AG09319 (cell line): ENCODE measurements around the gene ST8SIA4.

Experiments
- DNase-seq: peaks from one replicate; pipeline ENCODE4 v3.0.0-alpha.2; 2010; ENCODE audit warnings: low read depth; ENCODE audit errors: extremely low read depth
- CTCF ChIP-seq: IDR thresholded peaks from 2 replicates; pipeline ENCODE4 v1.5.1; 2011; ENCODE audit warnings: low read depth, mild to moderate bottlenecking, inconsistent platforms, low read length, moderate library complexity

Gene ST8SIA4

GRCh38 chr5:100855295-100855694, 47.8 kb downstream of the ST8SIA4 start:
- TF ChIP-seq CTCF: no peak
- DNase-seq: no peak

DNA sequence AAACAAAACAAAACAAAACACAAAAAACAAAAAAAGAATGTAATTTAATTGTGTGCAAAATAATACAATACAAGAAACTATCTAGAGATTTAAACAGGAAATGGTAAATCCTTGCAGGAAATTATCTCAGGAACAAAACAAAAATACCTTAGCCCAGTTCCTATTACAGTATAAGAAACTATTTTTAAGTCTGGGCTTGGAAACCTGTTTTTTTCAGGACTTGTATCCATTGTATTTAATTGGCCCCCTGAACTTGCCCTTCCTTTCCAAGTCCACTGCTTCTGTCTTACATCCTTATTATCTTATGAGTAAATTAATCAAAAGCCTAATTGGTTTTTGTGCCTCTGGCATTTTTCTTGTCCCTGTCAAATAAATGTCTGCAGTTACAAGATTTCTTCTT, 48.5 kb downstream of the ST8SIA4 start:
- no peak for DNase-seq
- TF ChIP-seq CTCF: no peak

DNA sequence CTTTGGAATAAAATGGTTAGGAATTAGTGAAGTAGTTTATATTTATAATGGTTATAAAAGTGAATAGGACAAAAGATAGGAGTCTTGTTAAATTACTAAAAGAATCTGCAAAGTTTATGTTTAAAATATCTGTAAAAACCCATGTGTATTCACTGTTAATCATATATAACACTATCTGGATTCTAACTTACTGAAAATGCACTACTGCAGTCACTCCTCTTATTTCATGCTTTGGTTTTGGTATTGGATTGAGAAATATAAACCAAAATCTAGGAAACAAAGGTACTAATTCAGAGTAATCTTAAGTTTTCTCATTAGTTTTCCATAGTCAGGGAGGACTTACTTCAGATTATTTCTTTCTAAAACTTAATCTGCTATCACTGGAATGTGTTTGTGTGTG, 49.5 kb downstream of the ST8SIA4 start:
- DNase-seq: no peak
- no peak for TF ChIP-seq CTCF

GRCh38 chr5:100852988-100853449, 50.1 kb downstream of the ST8SIA4 start:
- TF ChIP-seq CTCF: no peak

DNA sequence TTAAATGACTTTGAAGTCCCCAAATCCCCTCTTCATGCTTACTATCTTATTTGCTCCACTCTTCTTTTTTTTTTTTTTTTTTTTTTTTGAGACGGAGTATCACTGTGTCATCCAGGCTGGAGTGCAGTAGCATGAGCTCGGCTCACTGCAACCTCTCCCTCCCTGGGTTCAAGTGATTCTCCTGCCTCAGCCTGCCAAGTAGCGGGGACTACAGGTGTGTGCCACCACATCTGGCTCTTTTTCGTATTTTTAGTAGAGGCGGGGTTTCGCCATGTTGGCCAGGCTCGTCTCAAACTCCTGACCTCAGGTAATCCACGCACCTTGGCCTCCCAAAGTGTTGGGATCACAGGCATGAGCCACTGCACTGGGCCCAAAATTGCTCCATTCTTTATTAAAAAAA, 51.0 kb downstream of the ST8SIA4 start:
- no peak for DNase-seq
- no peak for TF ChIP-seq CTCF

More at GRCh38 chr5:100852988-100853449, 50.1 kb downstream of the ST8SIA4 start:
- DNase-seq: no peak

DNA sequence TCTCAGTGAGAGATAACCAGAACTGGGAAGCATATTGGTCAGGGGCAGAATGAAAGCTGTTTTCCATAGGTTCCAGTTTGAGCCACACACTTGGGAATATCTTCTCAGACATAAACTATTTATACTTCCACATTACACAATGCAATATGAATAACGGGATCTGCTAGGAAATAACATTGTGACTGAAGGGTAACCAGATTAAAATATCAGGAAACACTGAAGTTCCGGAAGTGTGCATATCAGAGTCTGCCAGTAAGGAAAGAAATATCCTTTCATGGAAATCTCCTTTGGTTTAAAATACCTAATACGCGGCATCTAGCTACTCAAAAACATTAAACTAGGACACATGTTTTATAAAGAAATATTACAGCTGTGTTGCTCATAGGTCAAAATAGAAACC, 56.3 kb downstream of the ST8SIA4 start:
- no peak for DNase-seq
- no peak for TF ChIP-seq CTCF

GRCh38 chr5:100842080-100842479, 61.0 kb downstream of the ST8SIA4 start:
- DNase-seq: no peak
- TF ChIP-seq CTCF: no peak
